B cell (primary cell): ENCODE results near the gene SMAD2. TPM values are rescaled to one million over a fixed set of nuclear protein-coding genes. Genes with fewer than 3 reads are reported as not detected.

Experiments used
- ATAC-seq: fragments of 200-7000 bp; cut with Tn5 transposase; one replicate; pipeline ENCODE4 v1.10.0; 2021; ENCODE audit warnings: low read depth, mild to moderate bottlenecking, moderate number of reproducible peaks, moderate library complexity
- CTCF ChIA-PET: fragments of 350-600 bp; sonication (Branson Sonifier 250); formaldehyde crosslinking; loops from one replicate; lab custom pipeline; 2021; ENCODE audit warnings: antibody characterized with exemption, inconsistent platforms; lab: Charles Lee
- POLR2A ChIA-PET: fragments of 350-600 bp; sonication (Branson Sonifier 250); formaldehyde crosslinking; loops from one replicate; lab custom pipeline; 2021; ENCODE audit warnings: antibody characterized with exemption; lab: Charles Lee
- DNase-seq: peaks from one replicate; pipeline ENCODE4 v3.0.0; 2013
- H2AFZ ChIP-seq: 2 replicates; pipeline ENCODE4 v1.6.1; 2012; ENCODE audit warnings: mild to moderate bottlenecking, low read depth, low read length; ENCODE audit not compliant: insufficient read depth, poor library complexity, severe bottlenecking
- H3K27ac ChIP-seq, 2 donors: 1 replicate in 1 of 2; 2 replicates in 1 of 2; pipeline ENCODE4 v1.5.1; 2012 to 2013; ENCODE audit warnings: low read length in 2 of 2, mild to moderate bottlenecking in 2 of 2, moderate library complexity in 1 of 2
- H3K27me3 ChIP-seq, 4 experiments: fragments of 200-600 bp in 1 of 4; sonication (generic) in 1 of 4; replicated peaks in 1 of 4; 1 replicate in 2 of 4; 2 replicates in 2 of 4; pipeline versions ENCODE4 v1.6.1 to v1.7.0; 2013 to 2016; ENCODE audit warnings: low read length in 3 of 4, mild to moderate bottlenecking in 2 of 4, mixed read lengths in 1 of 4, moderate library complexity in 1 of 4; ENCODE audit not compliant: insufficient read depth in 4 of 4, control insufficient read depth in 3 of 4; ENCODE audit errors: control extremely low read depth in 1 of 4
- H3K36me3 ChIP-seq, 2 experiments: replicated peaks in 1 of 2; 1 replicate in 1 of 2; 2 replicates in 1 of 2; pipeline versions ENCODE4 v1.6.1 to v1.7.1; 2013; ENCODE audit warnings: low read length in 1 of 2; ENCODE audit not compliant: insufficient read depth in 2 of 2, control insufficient read depth in 1 of 2; ENCODE audit errors: control extremely low read depth in 1 of 2, extremely low read depth in 1 of 2
- H3K4me1 ChIP-seq, 2 donors: fragments of 200-600 bp in 1 of 2; sonication (generic) in 1 of 2; 1 replicate in 1 of 2; 2 replicates in 1 of 2; pipeline versions ENCODE4 v1.5.1 to v1.6.1; 2013 to 2017; ENCODE audit warnings: low read length in 2 of 2; ENCODE audit not compliant: control insufficient read depth in 2 of 2, insufficient read depth in 2 of 2
- H3K4me2 ChIP-seq: replicated peaks from 2 replicates; pipeline ENCODE3; 2012; ENCODE audit warnings: mild to moderate bottlenecking, low read depth, low read length; ENCODE audit not compliant: poor library complexity, severe bottlenecking
- H3K4me3 ChIP-seq, 5 experiments: fragments of 200-600 bp in 1 of 5; sonication (generic) in 1 of 5; 1 replicate in 3 of 5; 2 replicates in 2 of 5; pipeline versions ENCODE4 v1.5.1 to v1.7.0; 2011 to 2016; ENCODE audit warnings: low read length in 4 of 5, mild to moderate bottlenecking in 4 of 5, low read depth in 2 of 5, control low read depth in 1 of 5, moderate library complexity in 1 of 5; ENCODE audit not compliant: insufficient read depth in 1 of 5; ENCODE audit errors: control extremely low read depth in 1 of 5, extremely low read depth in 1 of 5
- H3K79me2 ChIP-seq: fragments of 200-600 bp; sonication (generic); one replicate; pipeline ENCODE4 v1.6.0; 2016; ENCODE audit warnings: low read length; ENCODE audit not compliant: control insufficient read depth, insufficient read depth
- H3K9ac ChIP-seq: fragments of 200-600 bp; sonication (generic); 2 replicates; pipeline ENCODE4 v1.6.1; 2017; ENCODE audit warnings: mild to moderate bottlenecking, low read length, moderate library complexity
- H3K9me3 ChIP-seq, 3 donors: one replicate each; pipeline versions ENCODE4 v1.6.1 to v1.7.1; 2013; ENCODE audit warnings: low read length in 2 of 3; ENCODE audit not compliant: control insufficient read depth in 2 of 3, insufficient read depth in 1 of 3; ENCODE audit errors: control extremely low read depth in 1 of 3
- H4K20me1 ChIP-seq: 2 replicates; pipeline ENCODE4 v1.6.0; 2012; ENCODE audit warnings: mild to moderate bottlenecking, low read length; ENCODE audit not compliant: insufficient read depth, control insufficient read depth, poor library complexity, severe bottlenecking
- H3K27ac Mint-ChIP-seq: one replicate; pipeline ENCODE4 v1.8.0; 2021; ENCODE audit warnings: mixed read lengths
- H3K27me3 Mint-ChIP-seq: one replicate; pipeline ENCODE4 v1.8.0; 2021; ENCODE audit warnings: mixed read lengths
- H3K4me1 Mint-ChIP-seq: one replicate; pipeline ENCODE4 v1.8.0; 2021; ENCODE audit warnings: mixed read lengths
- H3K4me3 Mint-ChIP-seq: one replicate; pipeline ENCODE4 v1.8.0; 2021; ENCODE audit warnings: mixed read lengths
- H3K9me3 Mint-ChIP-seq: one replicate; pipeline ENCODE4 v1.8.0; 2022; ENCODE audit warnings: mixed read lengths; ENCODE audit not compliant: insufficient read depth
- EZH2 ChIP-seq: IDR thresholded peaks from 2 replicates; pipeline ENCODE4 v1.6.1; 2012; ENCODE audit warnings: borderline replicate concordance, low read depth, mild to moderate bottlenecking, moderate library complexity, low read length; ENCODE audit not compliant: insufficient read depth, poor library complexity, severe bottlenecking
- WGBS: methylation state at CpG from one replicate; pipeline ENCODE4 v1.1.5; 2013; ENCODE audit warnings: missing lambda C conversion rate; ENCODE audit not compliant: insufficient coverage; 5-methylcytosine and 5-hydroxymethylcytosine counted together
- intact Hi-C: fragments of 100-400 bp; cut with micrococcal nuclease; formaldehyde crosslinking; loops from one replicate; pipeline ENCODE4 v1.10.0; 2022
- polyA plus RNA-seq: library from polyadenylated mRNA; depleted of rRNA; stranded (reverse); fragments of >200 nt; gene quantifications from 2 replicates; pipeline ENCODE4 v1.2.3, GENCODE V29; 2012
- total RNA-seq, 2 donors: library from RNA; stranded (reverse); fragments of 120-200 nt in 1 of 2; gene quantifications; 1 replicate in 1 of 2; 2 replicates in 1 of 2; pipeline versions ENCODE4 v1.2.3 to v1.2.4, GENCODE V29; 2013 to 2022
- TF ChIP-seq, protein P1 (sequence below): fragments of 200-600 bp; IDR thresholded peaks from one replicate; pipeline ENCODE4 v1.8.0; 2022; ENCODE audit warnings: antibody characterized with exemption, mild to moderate bottlenecking

SMAD2 gene
- total and polyA plus RNA-seq, 2 donors (not counting 1 experiment from before 2014, with no cell fraction given) = 23.4 to 139 TPM

DNA sequence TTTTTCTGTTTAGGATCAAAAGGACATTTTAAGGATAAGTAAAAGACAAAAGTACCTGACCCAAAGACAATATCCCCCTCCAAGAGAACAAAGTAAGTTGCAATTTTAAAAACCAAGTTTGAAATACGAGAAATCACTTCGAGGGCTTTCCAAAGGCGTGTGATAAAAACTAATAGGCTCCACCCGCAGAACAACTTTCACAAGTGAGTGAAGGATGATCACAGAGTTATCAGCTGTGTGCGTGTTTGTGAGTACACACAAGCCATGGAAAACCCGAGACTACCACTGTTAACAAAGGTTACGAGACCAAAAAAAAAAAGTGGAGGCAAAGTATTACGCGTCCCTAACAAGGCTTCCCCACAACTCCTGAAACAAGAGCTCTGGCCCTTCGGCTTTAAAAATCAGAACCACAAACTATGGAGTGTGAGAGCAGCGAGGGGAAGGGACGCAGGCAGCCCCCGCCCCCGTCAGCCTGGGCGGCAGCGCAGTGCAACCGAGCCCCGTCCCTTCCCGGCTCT is 719 bp downstream of the SMAD2 start:
- no peak for DNase-seq
- Mint-ChIP-seq H3K27ac (peak overlapping the region; percentile 89), H3K4me3 (peak overlapping the region; percentile 94), H3K9me3 (no peaks in the 10 kb centered on the region), H3K4me1 (peaks cover 49% of the 10 kb centered on the region), H3K27me3 (peaks cover 4% of the 10 kb centered on the region)
- Histone ChIP-seq H3K4me3 (peak overlapping the region; percentile 4 to 91 (median 70)), H3K79me2 (peaks cover 55% of the 10 kb centered on the region), H3K27me3 (no peaks in the 10 kb centered on the region), H4K20me1 (peaks cover 51% of the 10 kb centered on the region), H2AFZ (peak overlapping the region; percentile 83), H3K9me3 (peaks cover 0 to 5% (median 0%) of the 10 kb centered on the region in 3 donors), H3K9ac (peak overlapping the region; percentile 83), H3K4me2 (peak overlapping the region; percentile 88), H3K27ac (peak overlapping the region; percentile 69 to 83), H3K36me3 (no peaks in the 10 kb centered on the region), H3K4me1 (peaks cover 22 to 23% of the 10 kb centered on the region in 2 donors)
- intact Hi-C loops = loop anchor here (2.0 to 10.0 kb wide), 5 partner anchors 43 to 1755 kb away; partner anchors contain the start of genes C18orf32 and HDHD2
- no peak for ATAC-seq
- ChIA-PET POLR2A (interaction anchor here (0.6 to 1.9 kb wide), 4 partner anchors 20 to 250 kb away, joined by 4 to 10 read pairs (median 4); no protein-coding TSS in a partner anchor), CTCF (interaction anchor here (1.2 kb wide), 1 partner anchor 24 kb away, joined by 4 read pairs; no protein-coding TSS in a partner anchor)
- no peak for TF ChIP-seq EZH2
- TF ChIP-seq, protein P1, sequence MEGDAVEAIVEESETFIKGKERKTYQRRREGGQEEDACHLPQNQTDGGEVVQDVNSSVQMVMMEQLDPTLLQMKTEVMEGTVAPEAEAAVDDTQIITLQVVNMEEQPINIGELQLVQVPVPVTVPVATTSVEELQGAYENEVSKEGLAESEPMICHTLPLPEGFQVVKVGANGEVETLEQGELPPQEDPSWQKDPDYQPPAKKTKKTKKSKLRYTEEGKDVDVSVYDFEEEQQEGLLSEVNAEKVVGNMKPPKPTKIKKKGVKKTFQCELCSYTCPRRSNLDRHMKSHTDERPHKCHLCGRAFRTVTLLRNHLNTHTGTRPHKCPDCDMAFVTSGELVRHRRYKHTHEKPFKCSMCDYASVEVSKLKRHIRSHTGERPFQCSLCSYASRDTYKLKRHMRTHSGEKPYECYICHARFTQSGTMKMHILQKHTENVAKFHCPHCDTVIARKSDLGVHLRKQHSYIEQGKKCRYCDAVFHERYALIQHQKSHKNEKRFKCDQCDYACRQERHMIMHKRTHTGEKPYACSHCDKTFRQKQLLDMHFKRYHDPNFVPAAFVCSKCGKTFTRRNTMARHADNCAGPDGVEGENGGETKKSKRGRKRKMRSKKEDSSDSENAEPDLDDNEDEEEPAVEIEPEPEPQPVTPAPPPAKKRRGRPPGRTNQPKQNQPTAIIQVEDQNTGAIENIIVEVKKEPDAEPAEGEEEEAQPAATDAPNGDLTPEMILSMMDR = no peak
- WGBS = 0% methylated on average over 12 of the region's 19 CpGs

DNA sequence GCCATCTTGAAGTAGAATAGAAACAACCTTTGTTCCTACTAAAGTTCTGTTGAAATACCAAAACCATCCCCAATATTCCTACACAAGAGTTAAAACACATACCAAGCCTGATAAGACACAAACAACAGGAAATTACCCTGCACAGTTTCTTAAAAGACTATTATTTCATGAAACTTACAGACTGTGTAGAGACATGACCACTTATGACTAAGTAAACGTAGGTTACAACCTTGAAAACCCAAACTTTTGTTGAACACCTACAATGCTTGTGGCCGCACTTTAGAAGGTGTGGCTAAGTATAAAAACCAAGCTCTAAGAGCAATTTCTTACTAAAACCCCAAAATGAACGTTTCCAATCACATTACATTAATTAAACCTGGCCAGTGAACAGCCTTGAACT is 2.0 kb downstream of the SMAD2 start:
- no peaks in the 10 kb centered on the region for H3K27me3 ChIP-seq
- no peak overlapping the region for H3K9ac ChIP-seq

More for the DNA sequence above, 2.0 kb downstream of the SMAD2 start:
- intact Hi-C loops = no loop called here
- Histone ChIP-seq H3K9me3 (peaks cover 0 to 5% (median 0%) of the 10 kb centered on the region in 3 donors), H3K4me1 (peaks cover 22 to 23% of the 10 kb centered on the region in 2 donors), H2AFZ (no peak overlapping the region), H3K4me3 (no peak overlapping the region), H3K79me2 (peaks cover 67% of the 10 kb centered on the region), H4K20me1 (peaks cover 63% of the 10 kb centered on the region), H3K27ac (no peak overlapping the region), H3K4me2 (no peak overlapping the region), H3K36me3 (no peaks in the 10 kb centered on the region)
- no peak for TF ChIP-seq EZH2
- TF ChIP-seq, protein P1 = no peak
- Mint-ChIP-seq H3K27ac (peak overlapping the region; percentile 22), H3K9me3 (no peaks in the 10 kb centered on the region), H3K4me1 (peaks cover 49% of the 10 kb centered on the region), H3K4me3 (peak overlapping the region; percentile 66), H3K27me3 (no peaks in the 10 kb centered on the region)
- ChIA-PET CTCF (no interaction called here), POLR2A (no interaction called here)
- ATAC-seq (no peak), DNase-seq (no peak)
- WGBS = 60% methylated on average over 1 of the region's 3 CpGs
